B cell (primary cell): ENCODE data around the gene NAV2. TPM values are rescaled to one million over a fixed set of nuclear protein-coding genes. Genes with fewer than 3 reads are reported as not detected.
A peak's percentile ranks its signal among the peaks of the same experiment; 100 is the strongest.

Experiments
- ATAC-seq: fragments of 200-7000 bp; cut with Tn5 transposase; one replicate; pipeline ENCODE4 v1.10.0; 2021; ENCODE audit warnings: low read depth, mild to moderate bottlenecking, moderate number of reproducible peaks, moderate library complexity
- CTCF ChIA-PET: fragments of 350-600 bp; sonication (Branson Sonifier 250); formaldehyde crosslinking; loops from one replicate; lab custom pipeline; 2021; ENCODE audit warnings: antibody characterized with exemption, inconsistent platforms; lab: Charles Lee
- POLR2A ChIA-PET: fragments of 350-600 bp; sonication (Branson Sonifier 250); formaldehyde crosslinking; loops from one replicate; lab custom pipeline; 2021; ENCODE audit warnings: antibody characterized with exemption; lab: Charles Lee
- DNase-seq: peaks from one replicate; pipeline ENCODE4 v3.0.0; 2013
- H2AFZ ChIP-seq: 2 replicates; pipeline ENCODE4 v1.6.1; 2012; ENCODE audit warnings: mild to moderate bottlenecking, low read depth, low read length; ENCODE audit not compliant: insufficient read depth, poor library complexity, severe bottlenecking
- H3K27ac ChIP-seq, 2 donors: 1 replicate in 1 of 2; 2 replicates in 1 of 2; pipeline ENCODE4 v1.5.1; 2012 to 2013; ENCODE audit warnings: low read length in 2 of 2, mild to moderate bottlenecking in 2 of 2, moderate library complexity in 1 of 2
- H3K27me3 ChIP-seq, 4 experiments: fragments of 200-600 bp in 1 of 4; sonication (generic) in 1 of 4; replicated peaks in 1 of 4; 1 replicate in 2 of 4; 2 replicates in 2 of 4; pipeline versions ENCODE4 v1.6.1 to v1.7.0; 2013 to 2016; ENCODE audit warnings: low read length in 3 of 4, mild to moderate bottlenecking in 2 of 4, mixed read lengths in 1 of 4, moderate library complexity in 1 of 4; ENCODE audit not compliant: insufficient read depth in 4 of 4, control insufficient read depth in 3 of 4; ENCODE audit errors: control extremely low read depth in 1 of 4
- H3K36me3 ChIP-seq, 2 experiments: replicated peaks in 1 of 2; 1 replicate in 1 of 2; 2 replicates in 1 of 2; pipeline versions ENCODE4 v1.6.1 to v1.7.1; 2013; ENCODE audit warnings: low read length in 1 of 2; ENCODE audit not compliant: insufficient read depth in 2 of 2, control insufficient read depth in 1 of 2; ENCODE audit errors: control extremely low read depth in 1 of 2, extremely low read depth in 1 of 2
- H3K4me1 ChIP-seq, 2 donors: fragments of 200-600 bp in 1 of 2; sonication (generic) in 1 of 2; 1 replicate in 1 of 2; 2 replicates in 1 of 2; pipeline versions ENCODE4 v1.5.1 to v1.6.1; 2013 to 2017; ENCODE audit warnings: low read length in 2 of 2; ENCODE audit not compliant: control insufficient read depth in 2 of 2, insufficient read depth in 2 of 2
- H3K4me2 ChIP-seq: replicated peaks from 2 replicates; pipeline ENCODE3; 2012; ENCODE audit warnings: mild to moderate bottlenecking, low read depth, low read length; ENCODE audit not compliant: poor library complexity, severe bottlenecking
- H3K4me3 ChIP-seq, 5 experiments: fragments of 200-600 bp in 1 of 5; sonication (generic) in 1 of 5; 1 replicate in 3 of 5; 2 replicates in 2 of 5; pipeline versions ENCODE4 v1.5.1 to v1.7.0; 2011 to 2016; ENCODE audit warnings: low read length in 4 of 5, mild to moderate bottlenecking in 4 of 5, low read depth in 2 of 5, control low read depth in 1 of 5, moderate library complexity in 1 of 5; ENCODE audit not compliant: insufficient read depth in 1 of 5; ENCODE audit errors: control extremely low read depth in 1 of 5, extremely low read depth in 1 of 5
- H3K79me2 ChIP-seq: fragments of 200-600 bp; sonication (generic); one replicate; pipeline ENCODE4 v1.6.0; 2016; ENCODE audit warnings: low read length; ENCODE audit not compliant: control insufficient read depth, insufficient read depth
- H3K9ac ChIP-seq: fragments of 200-600 bp; sonication (generic); 2 replicates; pipeline ENCODE4 v1.6.1; 2017; ENCODE audit warnings: mild to moderate bottlenecking, low read length, moderate library complexity
- H3K9me3 ChIP-seq, 3 donors: one replicate each; pipeline versions ENCODE4 v1.6.1 to v1.7.1; 2013; ENCODE audit warnings: low read length in 2 of 3; ENCODE audit not compliant: control insufficient read depth in 2 of 3, insufficient read depth in 1 of 3; ENCODE audit errors: control extremely low read depth in 1 of 3
- H4K20me1 ChIP-seq: 2 replicates; pipeline ENCODE4 v1.6.0; 2012; ENCODE audit warnings: mild to moderate bottlenecking, low read length; ENCODE audit not compliant: insufficient read depth, control insufficient read depth, poor library complexity, severe bottlenecking
- H3K27ac Mint-ChIP-seq: one replicate; pipeline ENCODE4 v1.8.0; 2021; ENCODE audit warnings: mixed read lengths
- H3K27me3 Mint-ChIP-seq: one replicate; pipeline ENCODE4 v1.8.0; 2021; ENCODE audit warnings: mixed read lengths
- H3K4me1 Mint-ChIP-seq: one replicate; pipeline ENCODE4 v1.8.0; 2021; ENCODE audit warnings: mixed read lengths
- H3K4me3 Mint-ChIP-seq: one replicate; pipeline ENCODE4 v1.8.0; 2021; ENCODE audit warnings: mixed read lengths
- H3K9me3 Mint-ChIP-seq: one replicate; pipeline ENCODE4 v1.8.0; 2022; ENCODE audit warnings: mixed read lengths; ENCODE audit not compliant: insufficient read depth
- CTCF ChIP-seq: fragments of 200-600 bp; IDR thresholded peaks from one replicate; pipeline ENCODE4 v1.8.0; 2022; ENCODE audit warnings: antibody characterized with exemption, mild to moderate bottlenecking
- EZH2 ChIP-seq: IDR thresholded peaks from 2 replicates; pipeline ENCODE4 v1.6.1; 2012; ENCODE audit warnings: borderline replicate concordance, low read depth, mild to moderate bottlenecking, moderate library complexity, low read length; ENCODE audit not compliant: insufficient read depth, poor library complexity, severe bottlenecking
- WGBS: methylation state at CpG from one replicate; pipeline ENCODE4 v1.1.5; 2013; ENCODE audit warnings: missing lambda C conversion rate; ENCODE audit not compliant: insufficient coverage; 5-methylcytosine and 5-hydroxymethylcytosine counted together
- intact Hi-C: fragments of 100-400 bp; cut with micrococcal nuclease; formaldehyde crosslinking; loops from one replicate; pipeline ENCODE4 v1.10.0; 2022
- polyA plus RNA-seq: library from polyadenylated mRNA; depleted of rRNA; stranded (reverse); fragments of >200 nt; gene quantifications from 2 replicates; pipeline ENCODE4 v1.2.3, GENCODE V29; 2012
- total RNA-seq, 2 donors: library from RNA; stranded (reverse); fragments of 120-200 nt in 1 of 2; gene quantifications; 1 replicate in 1 of 2; 2 replicates in 1 of 2; pipeline versions ENCODE4 v1.2.3 to v1.2.4, GENCODE V29; 2013 to 2022

Gene NAV2
- total and polyA plus RNA-seq, 2 donors (not counting 1 experiment from before 2014, with no cell fraction given): 0.82 to 22.2 TPM

GRCh38 chr11:19774817-19775580 lies 62.4 kb downstream of the NAV2 start:
- H3K27me3 Mint-ChIP-seq: peaks cover 64% of the 10 kb centered on the region
- no peak overlapping the region for H3K27ac Mint-ChIP-seq
- H3K9me3 Mint-ChIP-seq: no peaks in the 10 kb centered on the region
- ATAC-seq (no peak), DNase-seq (no peak)
- Histone ChIP-seq H3K9me3 (no peaks in the 10 kb centered on the region), H3K9ac (no peak overlapping the region), H3K4me1 (peaks cover 15 to 22% of the 10 kb centered on the region in 2 donors), H4K20me1 (no peaks in the 10 kb centered on the region), H3K27ac (no peak overlapping the region), H3K4me3 (no peak overlapping the region), H3K36me3 (no peaks in the 10 kb centered on the region), H3K4me2 (no peak overlapping the region), H3K27me3 (peaks cover 0 to 13% (median 0%) of the 10 kb centered on the region in 4 experiments), H2AFZ (no peak overlapping the region), H3K79me2 (peaks cover 3% of the 10 kb centered on the region)
- intact Hi-C loops: no loop called here
- H3K4me3 Mint-ChIP-seq: peak overlapping the region; percentile 31
- H3K4me1 Mint-ChIP-seq: peaks cover 23% of the 10 kb centered on the region
- TF ChIP-seq CTCF (no peak), EZH2 (no peak)
- ChIA-PET POLR2A (no interaction called here), CTCF (interaction anchor here (0.7 to 1.1 kb wide), 2 partner anchors 8 to 13 kb away, joined by 3 to 5 read pairs; no protein-coding TSS in a partner anchor)
- no CpG with 5 or more reads among the region's 3 CpGs for WGBS

- TF ChIP-seq EZH2 (no peak), CTCF (no peak)
- Mint-ChIP-seq H3K27me3 (peaks cover 69% of the 10 kb centered on the region), H3K4me1 (peaks cover 23% of the 10 kb centered on the region), H3K9me3 (no peaks in the 10 kb centered on the region), H3K4me3 (peak overlapping the region; percentile 31), H3K27ac (peak overlapping the region; percentile 50)
- H3K9me3 ChIP-seq: no peaks in the 10 kb centered on the region
- POLR2A ChIA-PET: no interaction called here
- DNase-seq (no peak), ATAC-seq (no peak)
- peaks cover 3% of the 10 kb centered on the region for H3K79me2 ChIP-seq
- no peak overlapping the region for H3K4me2 ChIP-seq
- H3K4me3 ChIP-seq: no peak overlapping the region
- 84% methylated on average over 4 of the region's 4 CpGs for WGBS
- no peaks in the 10 kb centered on the region for H3K36me3 ChIP-seq
- H2AFZ ChIP-seq: no peak overlapping the region
- H4K20me1 ChIP-seq: no peaks in the 10 kb centered on the region
- no peak overlapping the region for H3K9ac ChIP-seq
- intact Hi-C loops: no loop called here
- H3K4me1 ChIP-seq: peaks cover 15 to 22% of the 10 kb centered on the region in 2 donors
- H3K27me3 ChIP-seq: peaks cover 0 to 13% (median 0%) of the 10 kb centered on the region in 4 experiments
- CTCF ChIA-PET: interaction anchor here (1.1 kb wide), 1 partner anchor 9 kb away, joined by 3 read pairs; no protein-coding TSS in a partner anchor
- H3K27ac ChIP-seq: no peak overlapping the region
Observed at GRCh38 chr11:19775622-19776021, 63.0 kb downstream of the NAV2 start.
